Osteoblast (primary cell): Measurements from ENCODE around the gene ZNF785. TPM values are rescaled to one million over a fixed set of nuclear protein-coding genes. Genes with fewer than 3 reads are reported as not detected.
A peak's percentile ranks its signal among the peaks of the same experiment; 100 is the strongest.

Experiments
- DNase-seq: peaks from one replicate; pipeline ENCODE4 v3.0.0; 2011; ENCODE audit warnings: low spot score, mixed read lengths; ENCODE audit not compliant: insufficient read length; ENCODE audit errors: missing footprints
- H2AFZ ChIP-seq: 2 replicates; pipeline ENCODE4 v1.6.0; 2011; ENCODE audit warnings: mild to moderate bottlenecking, low read length
- H3K27ac ChIP-seq: 2 replicates; pipeline ENCODE4 v1.5.1; 2011; ENCODE audit warnings: mild to moderate bottlenecking, low read depth, low read length, moderate library complexity
- H3K27me3 ChIP-seq: 2 replicates; pipeline ENCODE4 v1.6.0; 2012; ENCODE audit warnings: mild to moderate bottlenecking, control low read depth, inconsistent platforms, low read length, moderate library complexity; ENCODE audit not compliant: insufficient read depth
- H3K36me3 ChIP-seq: 2 replicates; pipeline ENCODE4 v1.5.1; 2011; ENCODE audit warnings: mild to moderate bottlenecking, low read length, control low read depth, moderate library complexity; ENCODE audit not compliant: insufficient read depth
- H3K4me1 ChIP-seq: 2 replicates; pipeline ENCODE4 v1.5.1; 2011; ENCODE audit warnings: mild to moderate bottlenecking, low read length, control low read depth, moderate library complexity; ENCODE audit not compliant: insufficient read depth
- H3K4me2 ChIP-seq: 2 replicates; pipeline ENCODE4 v1.6.0; 2011; ENCODE audit warnings: mild to moderate bottlenecking, low read length; ENCODE audit not compliant: insufficient read depth
- H3K4me3 ChIP-seq: fragments of 200-600 bp; sonication (generic); 3 replicates; pipeline ENCODE4 v1.5.1; 2012; ENCODE audit warnings: mild to moderate bottlenecking, low read length, inconsistent platforms; ENCODE audit not compliant: insufficient read depth
- H3K79me2 ChIP-seq: 2 replicates; pipeline ENCODE4 v1.6.0; 2012; ENCODE audit warnings: mild to moderate bottlenecking, low read length, control low read depth, inconsistent platforms; ENCODE audit not compliant: insufficient read depth
- H3K9me3 ChIP-seq: 2 replicates; pipeline ENCODE4 v1.5.1; 2011; ENCODE audit warnings: low read depth, low read length, control low read depth
- H4K20me1 ChIP-seq: 2 replicates; pipeline ENCODE4 v1.6.0; 2012; ENCODE audit warnings: mild to moderate bottlenecking, low read length, control low read depth; ENCODE audit not compliant: insufficient read depth
- CTCF ChIP-seq: IDR thresholded peaks from 2 replicates; pipeline ENCODE4 v1.5.1; 2011; ENCODE audit warnings: mild to moderate bottlenecking, low read depth, low read length, moderate library complexity; ENCODE audit errors: extremely low read depth
- total RNA-seq: library from RNA; depleted of rRNA; stranded (reverse); fragments of >200 nt; gene quantifications from 2 replicates; pipeline ENCODE4 v1.2.3, GENCODE V29; 2012

The ZNF785 gene
- total RNA-seq, 1 donor = 13.4 TPM

GRCh38 chr16:30620169-30620568 is 34.7 kb upstream of the ZNF785 start:
- H3K4me1 ChIP-seq = peaks cover 10% of the 10 kb centered on the region
- no peak overlapping the region for H2AFZ ChIP-seq
- no peak overlapping the region for H3K4me2 ChIP-seq
- no peak for DNase-seq
- no peaks in the 10 kb centered on the region for H4K20me1 ChIP-seq
- no peak for TF ChIP-seq CTCF
- no peak overlapping the region for H3K4me3 ChIP-seq
- H3K27me3 ChIP-seq = peaks cover 3% of the 10 kb centered on the region
- H3K36me3 ChIP-seq = no peaks in the 10 kb centered on the region
- no peak overlapping the region for H3K27ac ChIP-seq
- no peaks in the 10 kb centered on the region for H3K79me2 ChIP-seq
- H3K9me3 ChIP-seq = no peaks in the 10 kb centered on the region

GRCh38 chr16:30619638-30620037 is 34.1 kb upstream of the ZNF785 start:
- H3K36me3 ChIP-seq = no peaks in the 10 kb centered on the region
- H4K20me1 ChIP-seq = no peaks in the 10 kb centered on the region
- H3K4me1 ChIP-seq = peaks cover 10% of the 10 kb centered on the region
- H3K27me3 ChIP-seq = peaks cover 3% of the 10 kb centered on the region
- no peaks in the 10 kb centered on the region for H3K79me2 ChIP-seq
- no peak for DNase-seq
- no peak overlapping the region for H2AFZ ChIP-seq
- H3K4me2 ChIP-seq = no peak overlapping the region
- no peak overlapping the region for H3K27ac ChIP-seq
- no peak for TF ChIP-seq CTCF
- no peak overlapping the region for H3K4me3 ChIP-seq
- no peaks in the 10 kb centered on the region for H3K9me3 ChIP-seq

- H3K27ac ChIP-seq = no peak overlapping the region
- no peak for DNase-seq
- H3K79me2 ChIP-seq = no peaks in the 10 kb centered on the region
- H3K9me3 ChIP-seq = no peaks in the 10 kb centered on the region
- H2AFZ ChIP-seq = no peak overlapping the region
- TF ChIP-seq CTCF = no peak
- H3K27me3 ChIP-seq = peaks cover 3% of the 10 kb centered on the region
- H3K4me1 ChIP-seq = peaks cover 10% of the 10 kb centered on the region
- H3K36me3 ChIP-seq = no peaks in the 10 kb centered on the region
- H4K20me1 ChIP-seq = no peaks in the 10 kb centered on the region
- no peak overlapping the region for H3K4me2 ChIP-seq
- H3K4me3 ChIP-seq = no peak overlapping the region
These were observed 33.7 kb upstream of the ZNF785 start for GRCh38 chr16:30619202-30619601.

GRCh38 chr16:30615358-30616091 is 30.0 kb upstream of the ZNF785 start:
- DNase-seq = peak; percentile 65
- H3K4me2 ChIP-seq = no peak overlapping the region
- TF ChIP-seq CTCF = peak; percentile 62

More at GRCh38 chr16:30615358-30616091, 30.0 kb upstream of the ZNF785 start:
- H3K4me3 ChIP-seq = no peak overlapping the region
- no peaks in the 10 kb centered on the region for H3K36me3 ChIP-seq
- H4K20me1 ChIP-seq = no peaks in the 10 kb centered on the region
- no peaks in the 10 kb centered on the region for H3K9me3 ChIP-seq
- no peaks in the 10 kb centered on the region for H3K27me3 ChIP-seq
- no peak overlapping the region for H3K27ac ChIP-seq
- H3K4me1 ChIP-seq = peaks cover 7% of the 10 kb centered on the region
- no peaks in the 10 kb centered on the region for H3K79me2 ChIP-seq
- H2AFZ ChIP-seq = no peak overlapping the region
